IMR-90 (cell line): Measurements from ENCODE around the gene RHBDF1.

Experiments
- BHLHE40 ChIP-seq: fragments of 150-350 bp; IDR thresholded peaks from 2 replicates; pipeline ENCODE4 v1.6.1; 2016; ENCODE audit warnings: mild to moderate bottlenecking, low read depth, low read length
- CEBPB ChIP-seq: IDR thresholded peaks from 2 replicates; pipeline ENCODE4 v1.6.1; 2012; ENCODE audit warnings: low read depth, low read length, improper control_type of control experiment
- FOS ChIP-seq: fragments of 150-350 bp; IDR thresholded peaks from 2 replicates; pipeline ENCODE4 v1.6.1; 2016; ENCODE audit warnings: low read depth, low read length
- MAFK ChIP-seq: IDR thresholded peaks from 2 replicates; pipeline ENCODE4 v1.6.1; 2012; ENCODE audit warnings: low read depth, low read length, improper control_type of control experiment
- MAZ ChIP-seq: IDR thresholded peaks from 2 replicates; pipeline ENCODE4 v1.6.1; 2012; ENCODE audit warnings: low read depth, mild to moderate bottlenecking, low read length, improper control_type of control experiment, moderate library complexity, borderline replicate concordance
- NFE2L2 ChIP-seq: fragments of 150-350 bp; IDR thresholded peaks from 2 replicates; pipeline ENCODE4 v1.6.1; 2016; ENCODE audit warnings: low read depth, mild to moderate bottlenecking, low read length
- POLR2A ChIP-seq: IDR thresholded peaks from 2 replicates; pipeline ENCODE4 v1.6.1; 2012; ENCODE audit warnings: mild to moderate bottlenecking, low read depth, low read length
- RAD21 ChIP-seq: IDR thresholded peaks from 2 replicates; pipeline ENCODE4 v1.6.1; 2012; ENCODE audit warnings: low read length, improper control_type of control experiment
- RCOR1 ChIP-seq: IDR thresholded peaks from 2 replicates; pipeline ENCODE4 v1.6.1; 2012; ENCODE audit warnings: mild to moderate bottlenecking, low read length, improper control_type of control experiment; ENCODE audit not compliant: insufficient replicate concordance
- RFX5 ChIP-seq: IDR thresholded peaks from 2 replicates; pipeline ENCODE4 v1.8.0; 2012; ENCODE audit warnings: low read depth, mild to moderate bottlenecking, low read length, moderate library complexity
- SMC3 ChIP-seq: fragments of 150-350 bp; IDR thresholded peaks from 2 replicates; pipeline ENCODE4 v1.6.1; 2016; ENCODE audit warnings: low read depth, mild to moderate bottlenecking, antibody characterized with exemption, low read length, moderate library complexity
- TF ChIP-seq, protein P1 (sequence below): conservative IDR thresholded peaks from 2 replicates; pipeline ENCODE4 v1.5.1; 2012; ENCODE audit warnings: mild to moderate bottlenecking, low read depth, low read length, improper control_type of control experiment
- TF ChIP-seq, protein P2 (sequence below): fragments of 150-350 bp; IDR thresholded peaks from 2 replicates; pipeline ENCODE4 v1.6.1; 2017; ENCODE audit warnings: mild to moderate bottlenecking, antibody characterized with exemption, low read length, low read depth

DNA sequence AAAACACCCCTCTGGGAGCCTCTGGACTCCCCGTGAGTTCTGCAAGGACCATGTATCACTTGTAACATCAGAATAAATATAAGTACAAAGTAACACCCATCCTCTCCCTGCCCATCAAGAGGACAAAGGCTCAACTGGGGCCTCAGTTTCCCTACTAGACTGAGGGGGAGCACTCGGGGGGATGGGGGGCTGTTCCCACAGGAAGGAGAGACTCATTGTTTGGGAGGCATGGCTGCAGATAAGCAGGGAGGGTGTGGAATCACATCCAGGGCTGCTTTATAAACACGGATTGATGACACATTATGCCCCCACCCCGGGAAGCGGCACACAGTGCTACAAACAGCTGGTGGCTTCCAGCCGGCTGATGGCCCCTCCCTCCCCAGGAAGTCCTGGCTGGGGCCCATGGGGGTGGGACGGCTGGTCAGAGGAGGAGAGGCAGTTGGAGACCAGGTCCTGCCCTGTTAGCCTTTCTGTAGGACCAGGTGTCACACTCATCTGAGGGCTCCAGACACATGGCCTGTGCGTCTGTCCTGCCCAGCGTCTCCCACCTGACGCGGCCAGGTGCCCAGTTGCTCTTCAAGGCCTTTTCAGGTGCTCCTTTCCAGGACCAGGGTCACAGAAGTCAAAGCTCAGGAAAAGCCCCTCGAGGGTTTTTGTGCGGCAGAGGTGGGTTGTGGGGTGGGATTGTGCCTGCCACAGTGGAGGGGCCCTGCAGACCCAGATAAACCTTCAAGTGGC lies 4.3 kb upstream of the RHBDF1 start:
- peak; percentile 71; the same call in 1 of the 2 replicates for TF ChIP-seq BHLHE40
- TF ChIP-seq SMC3, result no peak
- TF ChIP-seq, protein P1, sequence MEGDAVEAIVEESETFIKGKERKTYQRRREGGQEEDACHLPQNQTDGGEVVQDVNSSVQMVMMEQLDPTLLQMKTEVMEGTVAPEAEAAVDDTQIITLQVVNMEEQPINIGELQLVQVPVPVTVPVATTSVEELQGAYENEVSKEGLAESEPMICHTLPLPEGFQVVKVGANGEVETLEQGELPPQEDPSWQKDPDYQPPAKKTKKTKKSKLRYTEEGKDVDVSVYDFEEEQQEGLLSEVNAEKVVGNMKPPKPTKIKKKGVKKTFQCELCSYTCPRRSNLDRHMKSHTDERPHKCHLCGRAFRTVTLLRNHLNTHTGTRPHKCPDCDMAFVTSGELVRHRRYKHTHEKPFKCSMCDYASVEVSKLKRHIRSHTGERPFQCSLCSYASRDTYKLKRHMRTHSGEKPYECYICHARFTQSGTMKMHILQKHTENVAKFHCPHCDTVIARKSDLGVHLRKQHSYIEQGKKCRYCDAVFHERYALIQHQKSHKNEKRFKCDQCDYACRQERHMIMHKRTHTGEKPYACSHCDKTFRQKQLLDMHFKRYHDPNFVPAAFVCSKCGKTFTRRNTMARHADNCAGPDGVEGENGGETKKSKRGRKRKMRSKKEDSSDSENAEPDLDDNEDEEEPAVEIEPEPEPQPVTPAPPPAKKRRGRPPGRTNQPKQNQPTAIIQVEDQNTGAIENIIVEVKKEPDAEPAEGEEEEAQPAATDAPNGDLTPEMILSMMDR, result no peak
- TF ChIP-seq RAD21, result no peak
- 0 out of 2 replicates have a peak, but pooled peaks have one; percentile 20 for TF ChIP-seq POLR2A
- TF ChIP-seq CEBPB, result no peak
- no peak for TF ChIP-seq RFX5
- TF ChIP-seq, protein P2, sequence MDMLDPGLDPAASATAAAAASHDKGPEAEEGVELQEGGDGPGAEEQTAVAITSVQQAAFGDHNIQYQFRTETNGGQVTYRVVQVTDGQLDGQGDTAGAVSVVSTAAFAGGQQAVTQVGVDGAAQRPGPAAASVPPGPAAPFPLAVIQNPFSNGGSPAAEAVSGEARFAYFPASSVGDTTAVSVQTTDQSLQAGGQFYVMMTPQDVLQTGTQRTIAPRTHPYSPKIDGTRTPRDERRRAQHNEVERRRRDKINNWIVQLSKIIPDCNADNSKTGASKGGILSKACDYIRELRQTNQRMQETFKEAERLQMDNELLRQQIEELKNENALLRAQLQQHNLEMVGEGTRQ, result no peak
- peak; percentile 98 for TF ChIP-seq MAZ
- TF ChIP-seq FOS, result peak; percentile 80
- TF ChIP-seq MAFK, result no peak
- no peak for TF ChIP-seq NFE2L2
- peak; percentile 89 for TF ChIP-seq RCOR1
